HUES48 (cell line): ENCODE results near the gene ZMYND10.
"Not testable (repeated sequence)": the region's sequence is repeated elsewhere in the genome, so short reads cannot be mapped to it uniquely, and the experiment has no call there.

Experiments
- H3K27ac ChIP-seq: one replicate; pipeline ENCODE4 v1.7.0; 2013; ENCODE audit warnings: low read depth, low read length, inconsistent platforms
- H3K27me3 ChIP-seq: 2 replicates; pipeline ENCODE4 v1.6.1; 2013; ENCODE audit warnings: mild to moderate bottlenecking, low read length; ENCODE audit not compliant: control insufficient read depth, insufficient read depth
- H3K36me3 ChIP-seq: 2 replicates; pipeline ENCODE4 v1.6.1; 2013; ENCODE audit warnings: low read length; ENCODE audit not compliant: control insufficient read depth, insufficient read depth
- H3K4me1 ChIP-seq: 2 replicates; pipeline ENCODE4 v1.6.1; 2013; ENCODE audit warnings: mild to moderate bottlenecking, low read length; ENCODE audit not compliant: control insufficient read depth, insufficient read depth
- H3K4me3 ChIP-seq: 2 replicates; pipeline ENCODE4 v1.5.1; 2013; ENCODE audit warnings: mild to moderate bottlenecking, low read depth, low read length
- H3K9ac ChIP-seq: 2 replicates; pipeline ENCODE4 v1.6.1; 2013; ENCODE audit warnings: mild to moderate bottlenecking, low read depth, low read length, moderate library complexity
- H3K9me3 ChIP-seq: 2 replicates; pipeline ENCODE4 v1.6.1; 2013; ENCODE audit warnings: low read length; ENCODE audit not compliant: control insufficient read depth, insufficient read depth

The ZMYND10 gene

DNA sequence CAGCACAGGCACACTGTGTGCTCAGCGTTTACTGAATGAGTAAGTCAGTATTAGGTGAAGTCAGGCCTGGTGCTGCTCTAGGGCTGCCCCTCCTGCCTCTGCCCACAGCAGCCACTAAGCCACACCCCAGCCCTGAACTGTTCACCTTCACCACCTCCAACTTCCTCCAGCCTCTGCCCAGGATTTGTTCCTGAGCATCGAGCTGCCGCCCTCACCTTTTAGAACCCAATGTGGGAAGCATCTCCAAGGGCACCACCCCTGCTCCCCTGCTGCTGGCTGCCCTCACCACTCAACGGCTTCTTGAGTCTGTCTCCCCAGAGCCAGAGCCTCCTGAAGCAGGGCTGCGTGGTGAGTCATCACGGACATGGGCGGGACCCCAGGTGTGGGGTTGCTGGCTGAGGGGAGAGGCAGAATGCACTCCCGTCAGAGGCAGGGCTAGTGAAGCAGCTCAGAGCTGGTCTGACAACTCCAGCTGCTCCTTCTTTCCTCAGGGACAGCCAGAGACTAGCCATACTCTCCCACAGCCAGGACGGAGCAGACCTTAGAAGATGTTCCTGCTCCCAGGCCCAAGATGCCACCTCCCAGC lies 28.8 kb downstream of the ZMYND10 start:
- Histone ChIP-seq H3K27ac (peak overlapping the region; percentile 5), H3K27me3 (no peaks in the 10 kb centered on the region), H3K36me3 (peaks cover 40% of the 10 kb centered on the region), H3K4me3 (no peak overlapping the region), H3K9me3 (no peaks in the 10 kb centered on the region), H3K4me1 (peaks cover 9% of the 10 kb centered on the region; the same call in 1 of the 2 replicates), H3K9ac (no peak overlapping the region)

DNA sequence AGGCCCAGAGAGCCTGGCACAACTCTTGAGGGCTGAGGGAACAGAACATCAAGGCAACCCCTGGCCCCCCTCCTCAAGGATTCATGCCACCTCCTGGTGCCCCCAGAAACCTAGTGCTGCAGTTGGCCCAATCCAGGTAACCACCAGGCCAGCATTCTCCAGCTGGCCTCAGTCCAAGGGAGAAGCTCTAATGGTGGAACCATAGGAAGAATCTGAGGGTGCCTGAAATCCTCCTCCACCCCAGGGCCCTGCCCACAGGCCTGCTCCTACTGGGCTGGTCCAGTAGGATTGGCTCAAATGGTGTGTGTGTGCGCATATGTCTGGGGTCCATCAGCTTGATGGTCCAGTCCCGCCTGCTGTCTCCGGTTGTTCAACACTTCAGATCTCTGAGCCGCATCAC lies 30.7 kb downstream of the ZMYND10 start:
- Histone ChIP-seq H3K4me1 (no peaks in the 10 kb centered on the region), H3K27ac (no peak overlapping the region), H3K9ac (no peak overlapping the region), H3K9me3 (no peaks in the 10 kb centered on the region), H3K27me3 (no peaks in the 10 kb centered on the region), H3K36me3 (peaks cover 36% of the 10 kb centered on the region), H3K4me3 (no peak overlapping the region)

DNA sequence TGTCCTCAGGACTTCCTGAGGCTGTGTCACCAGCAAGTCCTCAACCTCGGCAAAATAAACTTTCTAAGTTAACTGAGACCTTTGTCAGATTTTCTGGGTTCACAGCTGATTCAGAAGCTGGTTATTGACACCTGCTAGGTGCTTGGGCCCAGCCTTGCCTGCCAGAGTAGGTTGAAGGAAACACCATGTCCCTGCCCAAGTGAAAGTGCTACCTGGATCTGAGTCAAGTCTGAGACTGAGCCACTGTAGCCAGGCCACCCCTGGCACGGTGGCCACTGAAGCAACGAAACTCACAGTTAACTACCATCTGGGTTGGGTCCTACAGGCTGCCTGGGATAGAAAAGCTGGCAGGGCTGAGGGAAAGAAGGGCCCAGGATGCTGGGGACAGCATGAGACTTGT lies 31.2 kb downstream of the ZMYND10 start:
- no peaks in the 10 kb centered on the region for H3K4me1 ChIP-seq
- peaks cover 31% of the 10 kb centered on the region for H3K36me3 ChIP-seq
- H3K27ac ChIP-seq: no peak overlapping the region
- H3K9ac ChIP-seq: no peak overlapping the region
- H3K27me3 ChIP-seq: no peaks in the 10 kb centered on the region
- no peak overlapping the region for H3K4me3 ChIP-seq
- no peaks in the 10 kb centered on the region for H3K9me3 ChIP-seq

DNA sequence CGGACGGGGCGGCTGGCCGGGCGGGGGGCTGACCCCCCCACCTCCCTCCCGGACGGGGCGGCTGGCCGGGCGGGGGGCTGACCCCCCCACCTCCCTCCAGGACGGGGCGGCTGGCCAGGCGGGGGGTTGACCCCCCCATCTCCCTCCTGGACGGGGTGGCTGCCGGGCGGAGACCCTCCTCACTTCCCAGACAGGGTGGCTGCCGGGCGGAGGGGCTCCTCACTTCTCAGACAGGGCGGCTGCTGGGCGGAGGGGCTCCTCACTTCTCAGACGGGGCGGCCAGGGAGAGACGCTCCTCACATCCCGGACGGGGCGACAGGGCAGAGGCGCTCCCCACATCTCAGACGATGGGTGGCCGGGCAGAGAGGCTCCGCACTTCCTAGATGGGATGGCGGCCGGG lies 33.5 kb downstream of the ZMYND10 start:
- H3K27me3 ChIP-seq, H3K9ac ChIP-seq, H3K9me3 ChIP-seq, H3K36me3 ChIP-seq, H3K4me1 ChIP-seq, H3K4me3 ChIP-seq, H3K27ac ChIP-seq: not testable (repeated sequence)

DNA sequence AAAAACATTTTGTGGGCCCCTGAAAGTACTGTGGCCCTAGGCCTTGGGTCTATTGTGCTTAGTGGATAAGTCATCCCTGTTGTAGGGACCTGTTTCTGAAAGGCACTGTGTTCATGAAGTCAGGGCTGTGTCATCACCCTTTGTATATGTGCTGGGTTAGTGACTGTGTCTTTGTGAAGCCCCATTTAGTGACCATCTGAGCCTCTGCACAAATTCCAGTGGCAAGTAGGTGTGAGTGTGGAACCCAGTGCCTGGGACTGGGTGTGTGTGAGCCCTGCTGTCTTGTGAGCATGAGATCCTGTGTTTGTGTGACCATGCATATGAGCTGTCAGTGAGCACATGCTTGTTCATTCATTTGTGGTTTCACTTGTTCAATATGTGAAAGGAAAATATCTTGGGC lies 40.9 kb downstream of the ZMYND10 start:
- peaks cover 9% of the 10 kb centered on the region for H3K9me3 ChIP-seq
- H3K36me3 ChIP-seq: no peaks in the 10 kb centered on the region
- no peak overlapping the region for H3K9ac ChIP-seq
- H3K4me3 ChIP-seq: no peak overlapping the region
- H3K27me3 ChIP-seq: no peaks in the 10 kb centered on the region
- H3K4me1 ChIP-seq: peaks cover 4% of the 10 kb centered on the region; the same call in 1 of the 2 replicates
- H3K27ac ChIP-seq: no peak overlapping the region

DNA sequence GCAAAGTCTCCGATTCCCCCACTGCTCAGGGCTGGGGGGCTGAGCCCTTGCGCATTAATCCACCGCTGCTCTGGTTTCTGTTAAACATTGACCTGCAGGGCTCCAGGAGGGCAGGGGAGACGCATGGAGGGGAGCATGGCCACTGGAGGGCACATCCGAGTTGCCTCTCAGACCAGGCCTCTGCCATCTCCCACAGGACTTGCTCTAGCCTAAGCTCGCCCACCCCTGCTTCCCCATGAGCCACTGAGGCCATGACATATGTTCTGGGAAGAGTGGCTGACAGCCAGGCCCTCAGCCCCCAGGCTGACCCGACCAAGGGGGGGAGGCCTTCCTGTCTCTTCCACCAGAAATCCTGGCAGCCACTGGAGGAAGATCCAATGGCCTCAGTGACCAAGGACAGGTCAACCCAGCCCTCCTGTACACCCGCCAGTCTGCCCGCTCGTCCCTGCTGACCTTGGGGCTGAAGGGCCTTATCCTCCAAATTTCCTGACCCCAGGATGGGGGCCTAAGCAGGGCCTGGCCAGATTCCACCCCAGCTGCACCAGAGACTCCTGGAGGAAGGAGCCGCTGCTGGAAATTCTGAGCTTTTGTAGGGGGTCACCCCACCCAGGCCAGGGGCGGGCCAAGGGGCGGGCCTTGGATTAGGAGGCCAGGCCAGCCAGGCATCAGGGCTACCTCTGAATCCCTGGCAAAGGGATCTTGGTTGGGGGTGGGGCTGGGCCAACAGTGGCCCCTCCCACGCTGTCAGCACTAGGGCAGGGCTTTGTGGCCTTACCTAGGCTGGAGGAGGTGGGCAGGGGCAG lies 42.3 kb downstream of the ZMYND10 start, which contains the start of gene HYAL1:
Gene HYAL1 (minus strand): TSS at position 562 of the 803 bp plus-strand sequence. CDS start 618 bp downstream, outside the sequence.
- H3K27me3 ChIP-seq: no peaks in the 10 kb centered on the region
- H3K9ac ChIP-seq: no peak within 1 kb of the TSS
- peak within 1 kb of the TSS; percentile 21 for H3K27ac ChIP-seq
- H3K9me3 ChIP-seq: peaks cover 9% of the 10 kb centered on the region
- no peak within 1 kb of the TSS for H3K4me3 ChIP-seq
- H3K36me3 ChIP-seq: no peaks in the 10 kb centered on the region
- H3K4me1 ChIP-seq: peaks cover 5% of the 10 kb centered on the region; the same call in 1 of the 2 replicates

DNA sequence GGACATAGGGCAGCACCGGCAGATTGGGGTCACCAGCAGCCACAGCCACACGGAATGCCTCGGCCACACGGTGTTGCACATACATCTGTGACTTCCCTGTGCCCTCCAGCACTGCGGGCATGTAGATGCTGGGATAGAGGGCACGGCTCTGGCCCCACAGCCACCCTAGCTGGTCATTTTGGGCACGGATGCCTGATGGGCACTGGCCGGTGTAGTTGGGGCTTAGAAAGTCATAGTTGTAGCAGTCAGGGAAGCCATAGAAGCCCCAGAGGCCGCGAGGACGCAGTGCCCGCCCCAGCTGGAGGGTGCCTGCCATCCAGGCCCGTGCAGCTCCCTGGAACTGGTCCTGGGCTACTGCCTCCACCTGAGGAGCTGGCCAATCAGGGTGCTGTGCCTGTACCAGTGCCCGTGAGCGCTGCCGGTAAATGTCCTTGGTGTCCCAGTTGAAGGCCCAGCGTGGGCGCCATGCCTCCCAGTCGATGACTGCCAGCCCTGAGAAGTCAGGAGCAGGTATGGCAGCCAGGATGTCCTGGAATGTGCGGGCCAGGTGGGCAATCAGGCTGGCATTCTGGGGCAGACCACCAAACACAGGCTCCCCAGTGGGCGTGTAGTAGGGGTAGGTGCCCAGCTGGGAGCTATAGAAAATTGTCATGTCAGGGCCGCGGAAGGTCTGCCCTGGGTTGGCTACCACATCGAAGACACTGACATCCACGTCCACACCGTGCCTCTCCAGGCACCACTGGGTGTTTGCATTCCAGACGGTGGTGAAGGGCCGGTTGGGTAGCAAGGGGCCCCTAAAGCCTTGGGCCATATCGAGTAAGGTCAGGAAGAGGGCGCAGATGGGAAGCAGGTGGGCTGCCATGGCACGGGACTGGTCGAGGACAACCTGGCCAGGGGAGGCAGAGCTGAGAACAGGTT lies 43.2 kb downstream of the ZMYND10 start:
- Histone ChIP-seq H3K9me3 (peaks cover 6% of the 10 kb centered on the region), H3K9ac (no peak overlapping the region), H3K4me1 (peaks cover 5% of the 10 kb centered on the region; the same call in 1 of the 2 replicates), H3K27ac (no peak overlapping the region), H3K36me3 (no peaks in the 10 kb centered on the region), H3K27me3 (no peaks in the 10 kb centered on the region), H3K4me3 (no peak overlapping the region)

DNA sequence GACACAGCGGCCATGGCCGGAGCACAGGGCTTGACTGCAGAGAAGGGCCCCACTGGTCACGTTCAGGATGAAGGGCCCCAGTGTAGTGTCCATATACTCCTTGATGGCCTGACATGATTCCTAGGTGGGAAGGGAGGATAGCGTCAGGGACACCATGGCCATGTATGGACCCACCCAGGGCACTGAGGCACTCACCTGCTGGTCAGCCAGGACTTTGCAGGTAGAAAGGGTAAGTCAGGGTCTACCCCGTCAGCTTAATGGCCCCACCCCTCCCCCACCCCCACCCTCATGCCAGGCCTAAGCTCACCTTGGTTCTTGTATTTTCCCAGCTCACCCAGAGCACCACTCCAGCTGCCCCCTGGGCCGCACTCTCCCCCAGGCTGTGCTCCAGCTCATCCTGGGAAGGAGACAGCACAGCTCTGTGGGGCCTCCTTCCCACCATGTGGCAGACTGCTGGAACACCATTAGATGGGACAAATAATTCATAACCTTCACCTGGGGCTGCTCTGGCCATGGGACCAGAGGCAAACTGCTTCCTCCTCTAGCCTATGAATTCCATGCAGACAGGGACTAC lies 44.8 kb downstream of the ZMYND10 start:
- H3K27ac ChIP-seq: no peak overlapping the region
- no peak overlapping the region for H3K9ac ChIP-seq
- H3K4me3 ChIP-seq: no peak overlapping the region
- H3K9me3 ChIP-seq: no peaks in the 10 kb centered on the region
- H3K4me1 ChIP-seq: peaks cover 5% of the 10 kb centered on the region; the same call in 1 of the 2 replicates
- no peaks in the 10 kb centered on the region for H3K36me3 ChIP-seq
- no peaks in the 10 kb centered on the region for H3K27me3 ChIP-seq

DNA sequence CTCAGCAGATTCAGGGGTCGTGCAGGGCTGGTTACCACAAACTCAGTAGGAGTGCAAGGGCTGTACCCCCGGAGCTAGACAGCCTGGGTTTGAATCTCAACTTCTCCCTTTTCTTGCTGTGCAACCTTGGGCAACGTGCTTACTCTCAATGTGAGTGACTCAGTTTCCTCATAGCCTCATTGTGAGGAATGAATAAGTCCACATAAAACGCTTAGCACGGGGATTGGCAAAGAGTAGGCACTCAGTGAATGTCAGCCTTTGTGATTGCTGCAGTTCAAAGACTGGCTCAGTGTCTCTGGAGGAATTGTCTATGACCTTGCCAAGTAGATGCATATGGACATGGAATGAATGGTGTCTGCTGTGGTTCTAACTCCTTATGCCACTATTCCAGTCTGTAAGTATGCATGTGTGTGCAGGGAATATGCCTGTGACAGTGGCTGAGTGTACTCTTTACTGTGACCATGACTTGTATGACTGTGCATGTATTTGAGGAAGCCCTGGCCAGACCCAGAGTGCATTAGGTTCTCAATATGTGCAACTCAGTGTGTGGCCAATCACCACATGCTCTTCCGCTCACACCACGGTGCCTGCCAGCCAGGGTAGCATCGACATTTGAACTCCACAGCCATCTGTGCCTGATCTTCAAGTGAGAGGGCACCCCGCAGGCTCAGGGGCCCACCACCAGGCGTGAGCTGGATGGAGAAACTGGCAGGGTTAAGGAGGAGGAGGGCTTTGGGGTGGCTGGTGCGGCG lies 45.4 kb downstream of the ZMYND10 start:
- no peaks in the 10 kb centered on the region for H3K27me3 ChIP-seq
- H3K4me3 ChIP-seq: peak overlapping the region; percentile 55
- peaks cover 5% of the 10 kb centered on the region; the same call in 1 of the 2 replicates for H3K4me1 ChIP-seq
- peak overlapping the region; percentile 14; the same call in 1 of the 2 replicates for H3K9ac ChIP-seq
- no peaks in the 10 kb centered on the region for H3K36me3 ChIP-seq
- H3K9me3 ChIP-seq: no peaks in the 10 kb centered on the region
- peak overlapping the region; percentile 63 for H3K27ac ChIP-seq

DNA sequence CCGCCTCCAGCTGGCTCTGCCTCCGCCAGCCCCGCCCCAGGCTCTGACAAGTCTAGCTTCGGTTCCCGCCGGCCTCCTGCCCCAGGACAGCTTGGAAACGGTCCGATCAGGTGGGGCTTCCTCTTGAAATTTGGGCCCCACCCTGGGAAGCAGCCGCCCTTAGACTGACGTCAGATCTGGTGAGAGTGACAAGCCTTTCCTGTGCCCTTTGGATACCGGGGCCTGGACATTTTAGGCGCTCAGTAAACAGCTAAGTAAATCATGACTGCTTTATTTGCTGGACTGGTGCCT lies 45.9 kb downstream of the ZMYND10 start:
- no peaks in the 10 kb centered on the region for H3K36me3 ChIP-seq
- peak overlapping the region; percentile 14; the same call in 1 of the 2 replicates for H3K9ac ChIP-seq
- peak overlapping the region; percentile 63 for H3K27ac ChIP-seq
- no peaks in the 10 kb centered on the region for H3K9me3 ChIP-seq
- H3K4me3 ChIP-seq: peak overlapping the region; percentile 55
- peaks cover 5% of the 10 kb centered on the region; the same call in 1 of the 2 replicates for H3K4me1 ChIP-seq
- no peaks in the 10 kb centered on the region for H3K27me3 ChIP-seq
